ENCODE results near the gene ZNF723. TPM values are rescaled to one million over a fixed set of nuclear protein-coding genes. Genes with fewer than 3 reads are reported as not detected.

ZNF723 gene
- total RNA-seq: not detected in 2 replicates

DNA sequence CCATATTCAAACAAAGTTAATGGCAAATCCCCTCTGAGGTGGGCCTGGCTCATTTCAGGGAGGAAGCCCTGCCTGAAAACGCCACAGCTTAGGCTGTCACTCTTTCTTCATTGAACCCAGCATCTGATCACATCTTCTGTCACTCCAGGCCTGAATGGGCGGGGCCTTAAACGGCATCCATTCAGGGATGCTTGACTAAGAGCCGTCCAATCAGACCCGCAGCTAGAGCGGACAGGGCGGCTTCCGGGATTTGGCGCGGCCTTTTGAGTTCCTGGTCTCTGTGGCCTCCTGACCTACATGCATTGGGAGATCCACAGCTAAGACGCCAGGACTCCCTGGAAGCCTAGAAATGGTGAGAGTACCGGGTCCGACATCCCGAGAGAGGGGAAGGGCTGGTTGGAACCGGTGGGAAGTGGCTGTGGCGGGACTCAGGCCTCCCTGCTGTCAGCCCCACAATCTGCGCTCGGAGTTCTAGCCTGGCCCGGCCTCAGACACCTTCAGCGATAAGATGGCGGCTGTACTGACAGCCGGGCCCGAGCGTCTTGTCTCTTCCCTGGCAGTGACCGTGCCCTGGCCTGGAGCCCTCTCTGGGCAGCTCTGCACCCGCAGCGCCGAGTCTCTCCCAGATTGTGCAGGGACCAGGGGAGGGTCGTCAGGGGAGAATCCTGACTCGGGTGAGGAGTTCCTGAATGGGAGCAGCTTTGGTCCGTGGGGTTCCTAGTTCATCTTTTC lies at the start of gene ZNF723:
Gene ZNF723 (plus strand): TSS at position 261 of the 732 bp plus-strand sequence. CDS start 89 bp downstream, at position 350.

GRCh38 chr19:22783651-22784410 lies 48.3 kb upstream of the ZNF723 start, which contains the start of gene ZNF99:
Gene ZNF99 (minus strand): TSS chr19:22784151. CDS start chr19:22784016, 135 bp downstream.

Other genes starting within 250 kb of the ZNF723 start
- gene ZNF492, start 198.0 kb upstream of the ZNF723 start, total RNA-seq: 0.49 and 0.80 TPM in 2 replicates
- gene ZNF99, start 48.1 kb upstream of the ZNF723 start, total RNA-seq: not detected in 2 replicates
- not detected in 2 replicates for gene ZNF728, start 170.9 kb downstream of the ZNF723 start, total RNA-seq